Endodermal cell (in vitro differentiated cells): ENCODE results near the gene TIGD2. TPM values are rescaled to one million over a fixed set of nuclear protein-coding genes. Genes with fewer than 3 reads are reported as not detected.

Source experiments
- DNase-seq: peaks from one replicate; pipeline ENCODE4 v3.0.0-alpha.2; 2017
- H3K27ac ChIP-seq: 2 replicates; pipeline ENCODE4 v1.5.1; 2013; ENCODE audit warnings: mild to moderate bottlenecking, low read depth, low read length, moderate library complexity
- H3K27me3 ChIP-seq: 2 replicates; pipeline ENCODE4 v1.6.1; 2013; ENCODE audit warnings: mild to moderate bottlenecking, low read length, moderate library complexity; ENCODE audit not compliant: insufficient read depth, control insufficient read depth, poor library complexity, severe bottlenecking
- H3K36me3 ChIP-seq: 2 replicates; pipeline ENCODE4 v1.7.0; 2013; ENCODE audit warnings: mild to moderate bottlenecking, low read length, moderate library complexity; ENCODE audit not compliant: control insufficient read depth, insufficient read depth
- H3K4me1 ChIP-seq: one replicate; pipeline ENCODE4 v1.7.0; 2013; ENCODE audit warnings: low read length; ENCODE audit not compliant: control insufficient read depth, insufficient read depth
- H3K4me3 ChIP-seq: 2 replicates; pipeline ENCODE4 v1.5.1; 2013; ENCODE audit warnings: mild to moderate bottlenecking, low read length, moderate library complexity
- H3K9ac ChIP-seq: 2 replicates; pipeline ENCODE4 v1.6.1; 2013; ENCODE audit warnings: mild to moderate bottlenecking, low read length, moderate library complexity; ENCODE audit not compliant: poor library complexity, severe bottlenecking; ENCODE audit errors: extremely low read depth
- H3K9me3 ChIP-seq: 2 replicates; pipeline ENCODE4 v1.6.1; 2013; ENCODE audit warnings: mild to moderate bottlenecking, low read length, moderate library complexity; ENCODE audit not compliant: control insufficient read depth
- H3K27ac Mint-ChIP-seq: 2 replicates; pipeline ENCODE4 v1.8.0; 2020; ENCODE audit warnings: mixed read lengths
- H3K27me3 Mint-ChIP-seq: 2 replicates; pipeline ENCODE4 v1.8.0; 2021; ENCODE audit warnings: mild to moderate bottlenecking, mixed read lengths; ENCODE audit not compliant: insufficient read depth
- H3K36me3 Mint-ChIP-seq: 2 replicates; pipeline ENCODE4 v1.8.0; 2020; ENCODE audit warnings: low read depth, mixed read lengths
- H3K4me1 Mint-ChIP-seq: 2 replicates; pipeline ENCODE4 v1.8.0; 2020; ENCODE audit warnings: mixed read lengths
- H3K4me3 Mint-ChIP-seq: 2 replicates; pipeline ENCODE4 v1.8.0; 2020; ENCODE audit warnings: mild to moderate bottlenecking, moderate library complexity, mixed read lengths
- H3K9me3 Mint-ChIP-seq: 2 replicates; pipeline ENCODE4 v1.8.0; 2020; ENCODE audit warnings: mild to moderate bottlenecking, mixed read lengths
- CTCF ChIP-seq: fragments of 200-600 bp; sonication (generic); conservative IDR thresholded peaks from 2 replicates; pipeline ENCODE4 v1.5.0; 2021; ENCODE audit warnings: antibody characterized with exemption, mild to moderate bottlenecking
- WGBS, 2 experiments: methylation state at CpG; one replicate each; pipeline versions ENCODE4 v1.1.5 to v1.1.7; 2013; ENCODE audit warnings: missing lambda C conversion rate in 2 of 2, mixed read lengths in 1 of 2; ENCODE audit not compliant: insufficient coverage in 1 of 2, insufficient read length in 1 of 2; 5-methylcytosine and 5-hydroxymethylcytosine counted together
- total RNA-seq, 2 donors: library from RNA; stranded (reverse); fragmentation: NEBNext Ultra II Directional in 1 of 2; extraction: Animal tissue kit (Norgen Biotek cat#: 25700) in 1 of 2; gene quantifications; 2 replicates in 1 of 2; 3 replicates in 1 of 2; pipeline ENCODE4 v1.2.1, GENCODE V29; 2021

TIGD2 gene
- total RNA-seq, 2 donors from 2014 or later: 11.7 to 15.1 TPM

GRCh38 chr4:89069481-89069880 lies 41.9 kb upstream of the TIGD2 start:
- 91% methylated on average over 1 of the region's 2 CpGs; no CpG with 5 or more reads in 1 of the 2 experiments for WGBS, 2 experiments
- no peaks in the 10 kb centered on the region for H3K36me3 Mint-ChIP-seq
- H3K27me3 Mint-ChIP-seq: no peaks in the 10 kb centered on the region
- Histone ChIP-seq H3K27me3 (no peaks in the 10 kb centered on the region), H3K36me3 (no peaks in the 10 kb centered on the region), H3K4me3 (no peak overlapping the region), H3K27ac (no peak overlapping the region), H3K4me1 (no peaks in the 10 kb centered on the region), H3K9ac (no peak overlapping the region), H3K9me3 (peaks cover 21% of the 10 kb centered on the region)
- no peaks in the 10 kb centered on the region for H3K4me1 Mint-ChIP-seq
- H3K4me3 Mint-ChIP-seq: no peak overlapping the region
- no peak for TF ChIP-seq CTCF
- no peak overlapping the region for H3K27ac Mint-ChIP-seq
- peaks cover 18% of the 10 kb centered on the region for H3K9me3 Mint-ChIP-seq
- DNase-seq: no peak

- Mint-ChIP-seq H3K27ac (no peak overlapping the region), H3K4me3 (no peak overlapping the region), H3K9me3 (peaks cover 14% of the 10 kb centered on the region), H3K4me1 (no peaks in the 10 kb centered on the region), H3K36me3 (no peaks in the 10 kb centered on the region), H3K27me3 (no peaks in the 10 kb centered on the region)
- H3K36me3 ChIP-seq: no peaks in the 10 kb centered on the region
- DNase-seq: no peak
- H3K27me3 ChIP-seq: no peaks in the 10 kb centered on the region
- 97% methylated on average over 2 of the region's 2 CpGs; no CpG with 5 or more reads in 1 of the 2 experiments for WGBS, 2 experiments
- H3K4me1 ChIP-seq: no peaks in the 10 kb centered on the region
- no peak overlapping the region for H3K27ac ChIP-seq
- H3K9ac ChIP-seq: no peak overlapping the region
- TF ChIP-seq CTCF: no peak
- peaks cover 16% of the 10 kb centered on the region for H3K9me3 ChIP-seq
- H3K4me3 ChIP-seq: no peak overlapping the region
Measured at GRCh38 chr4:89070041-89070440, 41.3 kb upstream of the TIGD2 start.

DNA sequence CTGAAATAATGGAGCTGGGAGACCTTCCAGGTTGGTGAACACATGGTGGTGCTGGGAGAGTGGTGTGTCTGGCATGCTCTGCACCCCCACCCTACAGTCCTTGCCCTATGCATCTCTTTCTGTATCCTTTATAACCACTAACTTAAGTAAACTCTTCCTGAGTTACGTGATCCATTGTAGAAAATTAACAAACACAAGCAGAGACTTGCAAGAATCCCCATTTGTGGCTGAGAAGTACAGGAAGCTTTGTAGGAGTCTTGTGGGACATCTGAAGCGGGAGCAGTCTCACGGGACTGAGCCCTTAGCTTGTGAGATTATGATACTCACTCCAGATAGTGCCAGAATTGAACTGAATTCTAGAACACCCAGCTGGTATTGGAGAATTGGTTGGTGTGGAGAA lies 40.0 kb upstream of the TIGD2 start:
- TF ChIP-seq CTCF: no peak
- H3K4me3 ChIP-seq: no peak overlapping the region
- no peak overlapping the region for H3K4me3 Mint-ChIP-seq
- no peak overlapping the region for H3K27ac ChIP-seq
- no peaks in the 10 kb centered on the region for H3K36me3 Mint-ChIP-seq
- 89 to 100% methylated on average over 2 to 3 of the region's 3 CpGs for WGBS, 2 experiments
- peaks cover 7% of the 10 kb centered on the region for H3K9me3 ChIP-seq
- no peaks in the 10 kb centered on the region for H3K36me3 ChIP-seq
- peaks cover 4% of the 10 kb centered on the region for H3K9me3 Mint-ChIP-seq
- H3K4me1 Mint-ChIP-seq: no peaks in the 10 kb centered on the region
- no peaks in the 10 kb centered on the region for H3K27me3 ChIP-seq
- H3K4me1 ChIP-seq: no peaks in the 10 kb centered on the region
- H3K27me3 Mint-ChIP-seq: no peaks in the 10 kb centered on the region
- H3K27ac Mint-ChIP-seq: no peak overlapping the region
- DNase-seq: no peak
- no peak overlapping the region for H3K9ac ChIP-seq
